ENCODE results near the gene SMPX. TPM values are rescaled to one million over a fixed set of nuclear protein-coding genes. Genes with fewer than 3 reads are reported as not detected.
"Not testable (repeated sequence)": the region's sequence is repeated elsewhere in the genome, so short reads cannot be mapped to it uniquely, and the experiment has no call there.

The SMPX gene
- total and polyA plus RNA-seq, 4 donors: 0.28 to 0.89 (median 0.50) TPM; not detected in 1

DNA sequence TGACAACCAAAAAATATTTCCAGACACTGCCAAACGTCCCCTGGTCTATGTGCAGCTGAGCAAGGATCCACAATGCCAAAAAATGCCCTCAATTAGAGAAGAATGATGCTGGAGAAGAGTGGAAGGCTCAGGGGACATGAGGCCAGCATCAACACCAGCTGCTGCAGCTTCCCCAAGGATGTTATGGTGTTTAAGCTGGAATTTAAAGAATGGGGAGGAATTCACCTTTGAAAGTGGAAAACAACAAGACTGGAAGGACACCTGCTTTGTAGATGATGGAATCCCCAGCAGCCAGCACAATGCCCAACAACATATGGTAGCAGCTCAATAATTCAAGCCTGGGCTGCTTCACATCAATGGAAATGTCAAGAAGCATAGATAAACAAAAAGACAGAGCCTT, 20.3 kb upstream of the SMPX start:
- Histone ChIP-seq H3K36me3 (ENCODE audit: control insufficient read depth, insufficient read depth, low read length) (no peaks in the 10 kb centered on the region), H3K4me1 (ENCODE audit: control insufficient read depth, insufficient read depth, low read length) (no peaks in the 10 kb centered on the region), H3K27me3 (ENCODE audit: control insufficient read depth, insufficient read depth, low read length) (no peaks in the 10 kb centered on the region), H3K9me3 (ENCODE audit: control insufficient read depth, insufficient read depth, low read length) (no peaks in the 10 kb centered on the region), H3K4me3 (ENCODE audit: low read depth, low read length) (no peak overlapping the region), H3K27ac (ENCODE audit: low read depth, low read length) (no peak overlapping the region)
- no CpG with 5 or more reads among the region's 1 CpG for WGBS (ENCODE audit: insufficient coverage)
- DNase-seq (ENCODE audit: low read depth in 4 of 6, low spot score in 6 of 6): no peak

DNA sequence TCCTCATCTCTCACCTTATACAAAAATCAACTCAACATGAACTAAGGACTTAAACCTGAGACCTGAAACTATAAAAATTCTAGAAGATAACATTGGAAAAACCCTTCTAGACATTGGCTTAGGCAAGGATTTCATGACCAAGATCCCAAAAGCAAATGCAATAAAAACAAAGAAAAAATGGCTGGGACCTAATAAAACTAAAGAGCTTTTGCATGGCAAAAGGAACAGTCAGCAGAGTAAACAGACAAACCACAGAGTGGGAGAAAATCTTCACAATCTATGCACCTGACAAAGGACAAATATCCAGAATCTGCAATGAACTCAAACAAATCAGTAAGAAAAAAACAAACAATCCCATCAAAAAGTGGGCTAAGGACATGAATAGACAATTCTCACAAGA, 17.2 kb upstream of the SMPX start:
- not testable (repeated sequence) for H3K4me3 ChIP-seq (ENCODE audit: low read depth, low read length); H3K27ac ChIP-seq (ENCODE audit: low read depth, low read length); H3K36me3 ChIP-seq (ENCODE audit: control insufficient read depth, insufficient read depth, low read length); H3K4me1 ChIP-seq (ENCODE audit: control insufficient read depth, insufficient read depth, low read length); DNase-seq (ENCODE audit: low read depth in 4 of 6, low spot score in 6 of 6); H3K27me3 ChIP-seq (ENCODE audit: control insufficient read depth, insufficient read depth, low read length); H3K9me3 ChIP-seq (ENCODE audit: control insufficient read depth, insufficient read depth, low read length)

GRCh38 chrX:21773036-21773435, 15.1 kb upstream of the SMPX start:
- H3K36me3 ChIP-seq (ENCODE audit: control insufficient read depth, insufficient read depth, low read length): not testable (repeated sequence)

DNA sequence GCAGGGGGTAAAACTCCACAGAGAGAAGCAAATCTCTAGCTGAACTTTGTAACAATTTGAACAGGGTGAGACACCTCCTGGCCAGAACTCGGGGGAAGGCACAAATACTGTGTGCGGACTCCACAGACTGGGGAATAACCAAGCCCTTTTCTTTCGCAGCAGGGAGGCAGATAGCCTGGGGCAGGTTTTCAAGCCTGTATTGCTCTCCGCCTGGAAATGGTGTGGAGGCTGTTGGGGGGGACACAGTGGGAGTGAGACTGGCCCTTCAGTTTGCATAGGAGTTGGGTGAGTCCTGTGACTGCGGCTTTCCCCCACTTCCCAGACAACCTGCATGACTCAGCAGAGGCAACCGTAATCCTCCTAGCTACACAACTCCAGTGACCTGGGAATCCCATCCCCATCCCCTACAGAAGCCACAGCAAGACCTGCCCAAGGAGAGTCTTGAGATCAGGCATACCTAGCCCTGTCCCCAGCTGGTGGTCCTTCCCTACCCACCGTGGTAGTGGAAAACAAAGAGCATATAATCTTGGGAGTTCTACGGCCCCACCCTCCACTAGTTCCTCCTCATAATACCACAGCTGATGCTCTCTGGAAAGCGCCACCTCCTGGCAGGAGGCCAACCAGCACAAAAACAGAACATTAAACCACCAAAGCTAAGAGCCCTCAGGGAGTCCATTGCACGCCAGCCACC, 12.9 kb upstream of the SMPX start:
- Histone ChIP-seq H3K36me3 (ENCODE audit: control insufficient read depth, insufficient read depth, low read length) (no peaks in the 10 kb centered on the region), H3K27ac (ENCODE audit: low read depth, low read length) (no peak overlapping the region), H3K4me3 (ENCODE audit: low read depth, low read length) (no peak overlapping the region), H3K4me1 (ENCODE audit: control insufficient read depth, insufficient read depth, low read length) (no peaks in the 10 kb centered on the region), H3K27me3 (ENCODE audit: control insufficient read depth, insufficient read depth, low read length) (no peaks in the 10 kb centered on the region), H3K9me3 (ENCODE audit: control insufficient read depth, insufficient read depth, low read length) (no peaks in the 10 kb centered on the region)
- DNase-seq (ENCODE audit: low read depth in 4 of 6, low spot score in 6 of 6): no peak
- WGBS (ENCODE audit: insufficient coverage): 67% methylated on average over 9 of the region's 10 CpGs

More at GRCh38 chrX:21773036-21773435, 15.1 kb upstream of the SMPX start:
- DNase-seq (ENCODE audit: low read depth in 4 of 6, low spot score in 6 of 6); H3K27me3 ChIP-seq (ENCODE audit: control insufficient read depth, insufficient read depth, low read length); H3K4me1 ChIP-seq (ENCODE audit: control insufficient read depth, insufficient read depth, low read length); H3K27ac ChIP-seq (ENCODE audit: low read depth, low read length); H3K4me3 ChIP-seq (ENCODE audit: low read depth, low read length); H3K9me3 ChIP-seq (ENCODE audit: control insufficient read depth, insufficient read depth, low read length): not testable (repeated sequence)
- WGBS (ENCODE audit: insufficient coverage): no CpG with 5 or more reads among the region's 2 CpGs

- H3K27ac ChIP-seq (ENCODE audit: low read depth, low read length): no peak overlapping the region
- H3K9me3 ChIP-seq (ENCODE audit: control insufficient read depth, insufficient read depth, low read length): no peaks in the 10 kb centered on the region
- no peaks in the 10 kb centered on the region for H3K4me1 ChIP-seq (ENCODE audit: control insufficient read depth, insufficient read depth, low read length)
- H3K36me3 ChIP-seq (ENCODE audit: control insufficient read depth, insufficient read depth, low read length): no peaks in the 10 kb centered on the region
- no peak for DNase-seq (ENCODE audit: low read depth in 4 of 6, low spot score in 6 of 6)
- no peaks in the 10 kb centered on the region for H3K27me3 ChIP-seq (ENCODE audit: control insufficient read depth, insufficient read depth, low read length)
- H3K4me3 ChIP-seq (ENCODE audit: low read depth, low read length): no peak overlapping the region
Measured at GRCh38 chrX:21766101-21766500, 8.2 kb upstream of the SMPX start.

DNA sequence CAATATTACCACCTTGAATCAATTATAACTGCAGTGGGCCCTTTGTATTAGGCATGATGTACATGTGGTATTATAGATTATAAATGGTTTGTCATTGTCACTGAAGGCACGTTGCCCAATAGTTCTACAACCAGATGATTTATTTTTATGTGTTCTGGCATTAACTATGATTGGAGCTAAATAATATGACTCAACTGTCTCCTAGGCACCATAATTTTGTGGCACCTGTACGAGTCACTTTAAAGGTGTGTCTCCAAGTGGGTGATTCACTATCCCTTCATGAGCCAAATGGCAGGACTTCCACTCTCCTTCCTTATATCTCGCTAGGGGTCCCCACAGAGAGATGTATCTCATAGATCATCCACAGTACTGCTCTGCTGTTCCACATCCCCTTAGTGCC, 6.1 kb upstream of the SMPX start:
- Histone ChIP-seq H3K36me3 (ENCODE audit: control insufficient read depth, insufficient read depth, low read length) (no peaks in the 10 kb centered on the region), H3K27me3 (ENCODE audit: control insufficient read depth, insufficient read depth, low read length) (no peaks in the 10 kb centered on the region), H3K27ac (ENCODE audit: low read depth, low read length) (no peak overlapping the region), H3K4me1 (ENCODE audit: control insufficient read depth, insufficient read depth, low read length) (no peaks in the 10 kb centered on the region), H3K9me3 (ENCODE audit: control insufficient read depth, insufficient read depth, low read length) (no peaks in the 10 kb centered on the region), H3K4me3 (ENCODE audit: low read depth, low read length) (no peak overlapping the region)
- no peak for DNase-seq (ENCODE audit: low read depth in 4 of 6, low spot score in 6 of 6)
- WGBS (ENCODE audit: insufficient coverage): 80% methylated on average over 1 of the region's 3 CpGs

DNA sequence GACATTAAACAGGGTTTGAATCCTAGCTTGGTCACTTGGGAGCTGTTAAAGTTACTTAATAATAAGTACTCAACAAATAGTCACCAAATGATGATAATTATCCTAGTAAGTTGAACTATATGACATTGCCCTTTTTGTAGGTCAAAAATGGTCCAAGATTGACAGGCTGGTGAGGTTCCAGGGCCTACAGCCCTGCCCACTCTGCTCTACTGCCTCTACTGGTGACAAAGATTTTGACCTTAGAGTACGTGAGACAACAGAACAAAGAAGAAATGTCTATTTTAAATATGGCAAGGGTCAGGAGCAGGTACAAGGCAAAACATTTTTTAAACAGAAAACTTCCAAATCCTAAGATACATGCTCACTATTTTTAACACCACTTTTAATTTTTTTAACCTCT, 572 bp upstream of the SMPX start:
- Histone ChIP-seq H3K4me1 (ENCODE audit: control insufficient read depth, insufficient read depth, low read length) (no peaks in the 10 kb centered on the region), H3K36me3 (ENCODE audit: control insufficient read depth, insufficient read depth, low read length) (no peaks in the 10 kb centered on the region), H3K9me3 (ENCODE audit: control insufficient read depth, insufficient read depth, low read length) (no peaks in the 10 kb centered on the region), H3K4me3 (ENCODE audit: low read depth, low read length) (no peak overlapping the region), H3K27me3 (ENCODE audit: control insufficient read depth, insufficient read depth, low read length) (no peaks in the 10 kb centered on the region), H3K27ac (ENCODE audit: low read depth, low read length) (no peak overlapping the region)
- no peak for DNase-seq (ENCODE audit: low read depth in 4 of 6, low spot score in 6 of 6)
- WGBS (ENCODE audit: insufficient coverage): no CpG with 5 or more reads among the region's 1 CpG

- DNase-seq (ENCODE audit: low read depth in 4 of 6, low spot score in 6 of 6): no peak
- Histone ChIP-seq H3K36me3 (ENCODE audit: control insufficient read depth, insufficient read depth, low read length) (no peaks in the 10 kb centered on the region), H3K27ac (ENCODE audit: low read depth, low read length) (no peak overlapping the region), H3K4me3 (ENCODE audit: low read depth, low read length) (no peak overlapping the region), H3K4me1 (ENCODE audit: control insufficient read depth, insufficient read depth, low read length) (no peaks in the 10 kb centered on the region), H3K27me3 (ENCODE audit: control insufficient read depth, insufficient read depth, low read length) (no peaks in the 10 kb centered on the region), H3K9me3 (ENCODE audit: control insufficient read depth, insufficient read depth, low read length) (no peaks in the 10 kb centered on the region)
- 67% methylated on average over 1 of the region's 6 CpGs for WGBS (ENCODE audit: insufficient coverage)
Measured at GRCh38 chrX:21756785-21757529, 959 bp downstream of the SMPX start.

- WGBS (ENCODE audit: insufficient coverage): 80% methylated on average over 1 of the region's 1 CpG
- Histone ChIP-seq H3K36me3 (ENCODE audit: control insufficient read depth, insufficient read depth, low read length) (no peaks in the 10 kb centered on the region), H3K27ac (ENCODE audit: low read depth, low read length) (no peak overlapping the region), H3K9me3 (ENCODE audit: control insufficient read depth, insufficient read depth, low read length) (no peaks in the 10 kb centered on the region), H3K4me3 (ENCODE audit: low read depth, low read length) (no peak overlapping the region), H3K4me1 (ENCODE audit: control insufficient read depth, insufficient read depth, low read length) (no peaks in the 10 kb centered on the region), H3K27me3 (ENCODE audit: control insufficient read depth, insufficient read depth, low read length) (peaks cover 10% of the 10 kb centered on the region)
- no peak for DNase-seq (ENCODE audit: low read depth in 4 of 6, low spot score in 6 of 6)
Measured at GRCh38 chrX:21749924-21750323, 8.0 kb downstream of the SMPX start.

GRCh38 chrX:21748235-21748634, 9.7 kb downstream of the SMPX start:
- no CpG with 5 or more reads among the region's 5 CpGs for WGBS (ENCODE audit: insufficient coverage)
- Histone ChIP-seq H3K27me3 (ENCODE audit: control insufficient read depth, insufficient read depth, low read length) (peaks cover 12% of the 10 kb centered on the region), H3K4me1 (ENCODE audit: control insufficient read depth, insufficient read depth, low read length) (no peaks in the 10 kb centered on the region), H3K9me3 (ENCODE audit: control insufficient read depth, insufficient read depth, low read length) (no peaks in the 10 kb centered on the region), H3K4me3 (ENCODE audit: low read depth, low read length) (no peak overlapping the region), H3K36me3 (ENCODE audit: control insufficient read depth, insufficient read depth, low read length) (no peaks in the 10 kb centered on the region), H3K27ac (ENCODE audit: low read depth, low read length) (no peak overlapping the region)
- no peak for DNase-seq (ENCODE audit: low read depth in 4 of 6, low spot score in 6 of 6)

Data from spinal cord (tissue), 10 donors.